Adrenal gland (tissue), 5 donors: Measurements from ENCODE around the gene SLIT3.

ENCODE experiments used
- POLR2A ChIP-seq, 2 donors: fragments of 450-650 bp; IDR thresholded peaks; one replicate each; pipeline ENCODE4 v1.6.1; 2017; ENCODE audit warnings: antibody characterized with exemption in 2 of 2, mild to moderate bottlenecking in 2 of 2, moderate library complexity in 1 of 2
- TF ChIP-seq, protein P1 (sequence below), 6 experiments: fragments of 450-650 bp in 4 of 6; fragments of 200-600 bp in 2 of 6; sonication (generic) in 1 of 6; IDR thresholded peaks; 1 replicate in 5 of 6; 2 replicates in 1 of 6; pipeline versions ENCODE4 v1.5.1 to v1.8.0; 2016 to 2021; ENCODE audit warnings: antibody characterized with exemption in 6 of 6, mild to moderate bottlenecking in 2 of 6, moderate library complexity in 1 of 6
- donor health status: DM: no; HTN: no; CAD: no.

DNA sequence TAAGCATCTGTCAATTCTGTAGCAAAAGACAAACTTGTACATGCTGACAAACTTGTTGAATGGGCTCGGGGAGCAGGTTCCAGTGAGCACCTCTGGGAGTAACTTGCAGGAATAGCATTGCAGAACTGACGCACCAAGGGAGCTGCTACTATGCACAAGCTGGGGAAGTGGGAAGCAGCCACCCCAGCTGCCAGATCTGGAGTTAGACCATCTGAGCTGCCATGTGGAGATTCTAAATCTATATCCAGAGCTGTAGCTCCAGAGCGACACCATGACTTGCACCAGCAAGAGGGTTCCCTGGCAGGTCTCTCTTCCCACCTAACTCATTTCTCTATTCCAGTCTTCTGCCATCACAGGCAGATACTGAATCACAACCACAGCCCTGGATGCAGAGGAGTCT is 375.8 kb downstream of the SLIT3 start:
- TF ChIP-seq, protein P1, sequence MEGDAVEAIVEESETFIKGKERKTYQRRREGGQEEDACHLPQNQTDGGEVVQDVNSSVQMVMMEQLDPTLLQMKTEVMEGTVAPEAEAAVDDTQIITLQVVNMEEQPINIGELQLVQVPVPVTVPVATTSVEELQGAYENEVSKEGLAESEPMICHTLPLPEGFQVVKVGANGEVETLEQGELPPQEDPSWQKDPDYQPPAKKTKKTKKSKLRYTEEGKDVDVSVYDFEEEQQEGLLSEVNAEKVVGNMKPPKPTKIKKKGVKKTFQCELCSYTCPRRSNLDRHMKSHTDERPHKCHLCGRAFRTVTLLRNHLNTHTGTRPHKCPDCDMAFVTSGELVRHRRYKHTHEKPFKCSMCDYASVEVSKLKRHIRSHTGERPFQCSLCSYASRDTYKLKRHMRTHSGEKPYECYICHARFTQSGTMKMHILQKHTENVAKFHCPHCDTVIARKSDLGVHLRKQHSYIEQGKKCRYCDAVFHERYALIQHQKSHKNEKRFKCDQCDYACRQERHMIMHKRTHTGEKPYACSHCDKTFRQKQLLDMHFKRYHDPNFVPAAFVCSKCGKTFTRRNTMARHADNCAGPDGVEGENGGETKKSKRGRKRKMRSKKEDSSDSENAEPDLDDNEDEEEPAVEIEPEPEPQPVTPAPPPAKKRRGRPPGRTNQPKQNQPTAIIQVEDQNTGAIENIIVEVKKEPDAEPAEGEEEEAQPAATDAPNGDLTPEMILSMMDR (IDR thresholded peaks at IDR 0.05): no peak
- no peak for TF ChIP-seq POLR2A (IDR thresholded peaks at IDR 0.05)
